GM06990 (cell line): ENCODE results near the gene CCNT2.
"Not testable (repeated sequence)": the region's sequence is repeated elsewhere in the genome, so short reads cannot be mapped to it uniquely, and the experiment has no call there.

Experiments
- DNase-seq: peaks from one replicate; pipeline ENCODE4 v3.0.0-alpha.2; 2011; ENCODE audit not compliant: insufficient read length; ENCODE audit errors: extremely low read depth
- H3K27me3 ChIP-seq: replicated peaks from 2 replicates; pipeline ENCODE4 v1.6.0; 2011; ENCODE audit warnings: low read length; ENCODE audit not compliant: control insufficient read depth, insufficient read depth
- H3K36me3 ChIP-seq: 2 replicates; pipeline ENCODE4 v1.5.1; 2011; ENCODE audit warnings: low read length; ENCODE audit not compliant: control insufficient read depth, insufficient read depth
- H3K4me3 ChIP-seq: replicated peaks from 2 replicates; pipeline ENCODE4 v1.5.1; 2011; ENCODE audit warnings: low read depth, mild to moderate bottlenecking, control low read depth, low read length
- CTCF ChIP-seq: IDR thresholded peaks from 2 replicates; pipeline ENCODE4 v1.5.1; 2011; ENCODE audit warnings: low read length, control low read depth, mild to moderate bottlenecking, inconsistent platforms; ENCODE audit not compliant: insufficient read depth, poor library complexity, severe bottlenecking

Gene CCNT2

GRCh38 chr2:134900151-134900550 lies 18.5 kb upstream of the CCNT2 start:
- Histone ChIP-seq H3K27me3 (no peaks in the 10 kb centered on the region), H3K4me3 (no peak overlapping the region), H3K36me3 (no peaks in the 10 kb centered on the region)
- TF ChIP-seq CTCF = no peak
- no peak for DNase-seq

- not testable (repeated sequence) for H3K4me3 ChIP-seq, DNase-seq, H3K36me3 ChIP-seq, H3K27me3 ChIP-seq
Observed at GRCh38 chr2:134903701-134904100, 14.9 kb upstream of the CCNT2 start.

- no peaks in the 10 kb centered on the region for H3K36me3 ChIP-seq
- H3K27me3 ChIP-seq = no peaks in the 10 kb centered on the region
- no peak for DNase-seq
- no peak overlapping the region for H3K4me3 ChIP-seq
- no peak for TF ChIP-seq CTCF
Observed at GRCh38 chr2:134905168-134905567, 13.5 kb upstream of the CCNT2 start.

- no peak for DNase-seq
- no peak for TF ChIP-seq CTCF
- Histone ChIP-seq H3K27me3 (no peaks in the 10 kb centered on the region), H3K36me3 (no peaks in the 10 kb centered on the region), H3K4me3 (no peak overlapping the region)
Observed at GRCh38 chr2:134906726-134907125, 11.9 kb upstream of the CCNT2 start.

- not testable (repeated sequence) for H3K4me3 ChIP-seq, H3K36me3 ChIP-seq, DNase-seq, H3K27me3 ChIP-seq
Observed at GRCh38 chr2:134907441-134908116, 11.0 kb upstream of the CCNT2 start.

- TF ChIP-seq CTCF = no peak
- no peak for DNase-seq
- H3K27me3 ChIP-seq = no peaks in the 10 kb centered on the region
- no peak overlapping the region for H3K4me3 ChIP-seq
- H3K36me3 ChIP-seq = no peaks in the 10 kb centered on the region
Observed at GRCh38 chr2:134910763-134911399, 7.7 kb upstream of the CCNT2 start.
